ENCODE measurements around the gene NENF. TPM values are rescaled to one million over a fixed set of nuclear protein-coding genes. Genes with fewer than 3 reads are reported as not detected.

The NENF gene
- total and polyA plus RNA-seq, 2 donors (not counting 1 experiment from before 2014, with no cell fraction given): 10.6 to 20.3 TPM

- intact Hi-C loops (cut with micrococcal nuclease): no loop called here
- no peaks in the 10 kb centered on the region for H3K4me1 Mint-ChIP-seq
- DNase-seq (no peak), ATAC-seq (ENCODE audit: low read depth) (no peak)
- ChIA-PET CTCF (interaction anchor here (0.6 to 8.2 kb wide), 82 partner anchors 9 to 875 kb away, joined by 3 to 364 read pairs (median 6); partner anchors contain the start of genes DTL, INTS7 and PACC1), POLR2A (no interaction called here)
- no peak overlapping the region for H3K27ac Mint-ChIP-seq
- no peaks in the 10 kb centered on the region for H3K9me3 Mint-ChIP-seq (ENCODE audit: insufficient read depth)
- H3K9me3 ChIP-seq (ENCODE audit: control extremely low read depth in 1 of 3, control insufficient read depth in 2 of 3, insufficient read depth in 1 of 3, low read length in 2 of 3): no peaks in the 10 kb centered on the region
- peaks cover 0 to 6% of the 10 kb centered on the region in 2 donors for H3K4me1 ChIP-seq (ENCODE audit: control insufficient read depth in 2 of 2, insufficient read depth in 2 of 2, low read length in 2 of 2)
- WGBS (ENCODE audit: insufficient coverage): 90% methylated on average over 1 of the region's 2 CpGs
- no peaks in the 10 kb centered on the region for H3K36me3 ChIP-seq (replicated peaks in 1 of 2; ENCODE audit: control extremely low read depth in 1 of 2, control insufficient read depth in 1 of 2, extremely low read depth in 1 of 2, insufficient read depth in 2 of 2, low read length in 1 of 2)
- no peaks in the 10 kb centered on the region for H3K79me2 ChIP-seq (ENCODE audit: control insufficient read depth, insufficient read depth, low read length)
- TF ChIP-seq, protein P1, sequence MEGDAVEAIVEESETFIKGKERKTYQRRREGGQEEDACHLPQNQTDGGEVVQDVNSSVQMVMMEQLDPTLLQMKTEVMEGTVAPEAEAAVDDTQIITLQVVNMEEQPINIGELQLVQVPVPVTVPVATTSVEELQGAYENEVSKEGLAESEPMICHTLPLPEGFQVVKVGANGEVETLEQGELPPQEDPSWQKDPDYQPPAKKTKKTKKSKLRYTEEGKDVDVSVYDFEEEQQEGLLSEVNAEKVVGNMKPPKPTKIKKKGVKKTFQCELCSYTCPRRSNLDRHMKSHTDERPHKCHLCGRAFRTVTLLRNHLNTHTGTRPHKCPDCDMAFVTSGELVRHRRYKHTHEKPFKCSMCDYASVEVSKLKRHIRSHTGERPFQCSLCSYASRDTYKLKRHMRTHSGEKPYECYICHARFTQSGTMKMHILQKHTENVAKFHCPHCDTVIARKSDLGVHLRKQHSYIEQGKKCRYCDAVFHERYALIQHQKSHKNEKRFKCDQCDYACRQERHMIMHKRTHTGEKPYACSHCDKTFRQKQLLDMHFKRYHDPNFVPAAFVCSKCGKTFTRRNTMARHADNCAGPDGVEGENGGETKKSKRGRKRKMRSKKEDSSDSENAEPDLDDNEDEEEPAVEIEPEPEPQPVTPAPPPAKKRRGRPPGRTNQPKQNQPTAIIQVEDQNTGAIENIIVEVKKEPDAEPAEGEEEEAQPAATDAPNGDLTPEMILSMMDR (IDR thresholded peaks at IDR 0.05): no peak
- TF ChIP-seq EZH2 (IDR thresholded peaks at IDR 0.05; ENCODE audit: borderline replicate concordance, insufficient read depth, low read depth, low read length, poor library complexity, severe bottlenecking): no peak
- no peak overlapping the region for H3K9ac ChIP-seq (ENCODE audit: low read length)
- H3K27me3 ChIP-seq (replicated peaks in 1 of 4; ENCODE audit: control extremely low read depth in 1 of 4, control insufficient read depth in 3 of 4, insufficient read depth in 4 of 4, low read length in 3 of 4): peaks cover 0 to 4% (median 0%) of the 10 kb centered on the region in 4 experiments
- H3K4me3 ChIP-seq (ENCODE audit: control extremely low read depth in 1 of 5, extremely low read depth in 1 of 5, insufficient read depth in 1 of 5, low read depth in 2 of 5, low read length in 4 of 5): no peak overlapping the region
- no peak overlapping the region for H3K4me2 ChIP-seq (replicated peaks; ENCODE audit: low read depth, low read length, poor library complexity, severe bottlenecking)
- H3K27me3 Mint-ChIP-seq: no peaks in the 10 kb centered on the region
- no peak overlapping the region for H3K4me3 Mint-ChIP-seq
- H4K20me1 ChIP-seq (ENCODE audit: control insufficient read depth, insufficient read depth, low read length, poor library complexity, severe bottlenecking): no peaks in the 10 kb centered on the region
- peak overlapping the region; percentile 56 for H2AFZ ChIP-seq (ENCODE audit: insufficient read depth, low read depth, low read length, poor library complexity, severe bottlenecking)
- H3K27ac ChIP-seq (ENCODE audit: low read length in 2 of 2): no peak overlapping the region
Measured at GRCh38 chr1:212455401-212455800, 22.7 kb downstream of the NENF start.

GRCh38 chr1:212455803-212456528 is 23.2 kb downstream of the NENF start:
- no peaks in the 10 kb centered on the region for H3K36me3 ChIP-seq (replicated peaks in 1 of 2; ENCODE audit: control extremely low read depth in 1 of 2, control insufficient read depth in 1 of 2, extremely low read depth in 1 of 2, insufficient read depth in 2 of 2, low read length in 1 of 2)
- H3K9me3 ChIP-seq (ENCODE audit: control extremely low read depth in 1 of 3, control insufficient read depth in 2 of 3, insufficient read depth in 1 of 3, low read length in 2 of 3): no peaks in the 10 kb centered on the region
- H4K20me1 ChIP-seq (ENCODE audit: control insufficient read depth, insufficient read depth, low read length, poor library complexity, severe bottlenecking): no peaks in the 10 kb centered on the region
- Mint-ChIP-seq H3K9me3 (ENCODE audit: insufficient read depth) (no peaks in the 10 kb centered on the region), H3K4me1 (no peaks in the 10 kb centered on the region), H3K27me3 (no peaks in the 10 kb centered on the region), H3K4me3 (no peak overlapping the region), H3K27ac (no peak overlapping the region)
- intact Hi-C loops (cut with micrococcal nuclease): loop anchor here (1.0 kb wide), 6 partner anchors 88 to 776 kb away; no protein-coding TSS in a partner anchor
- no peak for TF ChIP-seq EZH2 (IDR thresholded peaks at IDR 0.05; ENCODE audit: borderline replicate concordance, insufficient read depth, low read depth, low read length, poor library complexity, severe bottlenecking)
- TF ChIP-seq, protein P1 (IDR thresholded peaks at IDR 0.05): peak; percentile 99
- H3K4me2 ChIP-seq (replicated peaks; ENCODE audit: low read depth, low read length, poor library complexity, severe bottlenecking): peak overlapping the region; percentile 17
- no peak overlapping the region for H3K4me3 ChIP-seq (ENCODE audit: control extremely low read depth in 1 of 5, extremely low read depth in 1 of 5, insufficient read depth in 1 of 5, low read depth in 2 of 5, low read length in 4 of 5)
- no peak overlapping the region for H3K9ac ChIP-seq (ENCODE audit: low read length)
- CTCF ChIA-PET: interaction anchor here (0.6 to 8.2 kb wide), 91 partner anchors 9 to 928 kb away, joined by 3 to 364 read pairs (median 5); partner anchors contain the start of genes DTL, INTS7 and PACC1
- POLR2A ChIA-PET: interaction anchor here (0.6 kb wide), 1 partner anchor 393 kb away, joined by 9 read pairs; no protein-coding TSS in a partner anchor
- H3K27ac ChIP-seq (ENCODE audit: low read length in 2 of 2): no peak overlapping the region
- peaks cover 0 to 4% (median 0%) of the 10 kb centered on the region in 4 experiments for H3K27me3 ChIP-seq (replicated peaks in 1 of 4; ENCODE audit: control extremely low read depth in 1 of 4, control insufficient read depth in 3 of 4, insufficient read depth in 4 of 4, low read length in 3 of 4)
- ATAC-seq (ENCODE audit: low read depth): peak; percentile 85
- DNase-seq: peak; percentile 84
- 20% methylated on average over 5 of the region's 10 CpGs for WGBS (ENCODE audit: insufficient coverage)
- no peaks in the 10 kb centered on the region for H3K79me2 ChIP-seq (ENCODE audit: control insufficient read depth, insufficient read depth, low read length)
- H3K4me1 ChIP-seq (ENCODE audit: control insufficient read depth in 2 of 2, insufficient read depth in 2 of 2, low read length in 2 of 2): peaks cover 0 to 6% of the 10 kb centered on the region in 2 donors
- H2AFZ ChIP-seq (ENCODE audit: insufficient read depth, low read depth, low read length, poor library complexity, severe bottlenecking): peak overlapping the region; percentile 56
